ENCODE measurements around the gene RDH13. TPM values are rescaled to one million over a fixed set of nuclear protein-coding genes. Genes with fewer than 3 reads are reported as not detected.

RDH13 gene
- total and polyA plus RNA-seq, 2 of the 8 experiments (the other 6 are each of a cell fraction or from before 2014, with no cell fraction given): 15.9 to 31.5 TPM

DNA sequence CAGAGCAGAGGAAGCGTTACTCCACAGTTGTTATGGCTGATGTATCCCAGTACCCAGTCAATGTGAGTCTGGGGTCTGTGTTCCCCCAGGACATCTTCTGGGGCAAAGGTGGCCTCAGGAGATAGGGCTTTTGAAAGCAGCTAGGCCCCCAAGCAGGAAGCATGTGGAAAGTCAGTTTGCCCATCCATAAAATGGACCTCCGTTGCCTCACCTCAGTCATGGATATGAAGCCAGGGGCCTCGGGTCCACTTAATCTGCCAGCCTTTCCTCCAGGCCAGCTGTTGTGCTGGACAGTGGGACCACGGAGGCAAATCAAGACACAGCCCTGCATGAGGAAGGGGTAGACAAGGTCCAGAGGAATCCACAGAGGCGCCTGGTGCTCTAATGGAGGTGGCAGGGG is 16.0 kb upstream of the RDH13 start (continued):
- TF ChIP-seq, protein P1, sequence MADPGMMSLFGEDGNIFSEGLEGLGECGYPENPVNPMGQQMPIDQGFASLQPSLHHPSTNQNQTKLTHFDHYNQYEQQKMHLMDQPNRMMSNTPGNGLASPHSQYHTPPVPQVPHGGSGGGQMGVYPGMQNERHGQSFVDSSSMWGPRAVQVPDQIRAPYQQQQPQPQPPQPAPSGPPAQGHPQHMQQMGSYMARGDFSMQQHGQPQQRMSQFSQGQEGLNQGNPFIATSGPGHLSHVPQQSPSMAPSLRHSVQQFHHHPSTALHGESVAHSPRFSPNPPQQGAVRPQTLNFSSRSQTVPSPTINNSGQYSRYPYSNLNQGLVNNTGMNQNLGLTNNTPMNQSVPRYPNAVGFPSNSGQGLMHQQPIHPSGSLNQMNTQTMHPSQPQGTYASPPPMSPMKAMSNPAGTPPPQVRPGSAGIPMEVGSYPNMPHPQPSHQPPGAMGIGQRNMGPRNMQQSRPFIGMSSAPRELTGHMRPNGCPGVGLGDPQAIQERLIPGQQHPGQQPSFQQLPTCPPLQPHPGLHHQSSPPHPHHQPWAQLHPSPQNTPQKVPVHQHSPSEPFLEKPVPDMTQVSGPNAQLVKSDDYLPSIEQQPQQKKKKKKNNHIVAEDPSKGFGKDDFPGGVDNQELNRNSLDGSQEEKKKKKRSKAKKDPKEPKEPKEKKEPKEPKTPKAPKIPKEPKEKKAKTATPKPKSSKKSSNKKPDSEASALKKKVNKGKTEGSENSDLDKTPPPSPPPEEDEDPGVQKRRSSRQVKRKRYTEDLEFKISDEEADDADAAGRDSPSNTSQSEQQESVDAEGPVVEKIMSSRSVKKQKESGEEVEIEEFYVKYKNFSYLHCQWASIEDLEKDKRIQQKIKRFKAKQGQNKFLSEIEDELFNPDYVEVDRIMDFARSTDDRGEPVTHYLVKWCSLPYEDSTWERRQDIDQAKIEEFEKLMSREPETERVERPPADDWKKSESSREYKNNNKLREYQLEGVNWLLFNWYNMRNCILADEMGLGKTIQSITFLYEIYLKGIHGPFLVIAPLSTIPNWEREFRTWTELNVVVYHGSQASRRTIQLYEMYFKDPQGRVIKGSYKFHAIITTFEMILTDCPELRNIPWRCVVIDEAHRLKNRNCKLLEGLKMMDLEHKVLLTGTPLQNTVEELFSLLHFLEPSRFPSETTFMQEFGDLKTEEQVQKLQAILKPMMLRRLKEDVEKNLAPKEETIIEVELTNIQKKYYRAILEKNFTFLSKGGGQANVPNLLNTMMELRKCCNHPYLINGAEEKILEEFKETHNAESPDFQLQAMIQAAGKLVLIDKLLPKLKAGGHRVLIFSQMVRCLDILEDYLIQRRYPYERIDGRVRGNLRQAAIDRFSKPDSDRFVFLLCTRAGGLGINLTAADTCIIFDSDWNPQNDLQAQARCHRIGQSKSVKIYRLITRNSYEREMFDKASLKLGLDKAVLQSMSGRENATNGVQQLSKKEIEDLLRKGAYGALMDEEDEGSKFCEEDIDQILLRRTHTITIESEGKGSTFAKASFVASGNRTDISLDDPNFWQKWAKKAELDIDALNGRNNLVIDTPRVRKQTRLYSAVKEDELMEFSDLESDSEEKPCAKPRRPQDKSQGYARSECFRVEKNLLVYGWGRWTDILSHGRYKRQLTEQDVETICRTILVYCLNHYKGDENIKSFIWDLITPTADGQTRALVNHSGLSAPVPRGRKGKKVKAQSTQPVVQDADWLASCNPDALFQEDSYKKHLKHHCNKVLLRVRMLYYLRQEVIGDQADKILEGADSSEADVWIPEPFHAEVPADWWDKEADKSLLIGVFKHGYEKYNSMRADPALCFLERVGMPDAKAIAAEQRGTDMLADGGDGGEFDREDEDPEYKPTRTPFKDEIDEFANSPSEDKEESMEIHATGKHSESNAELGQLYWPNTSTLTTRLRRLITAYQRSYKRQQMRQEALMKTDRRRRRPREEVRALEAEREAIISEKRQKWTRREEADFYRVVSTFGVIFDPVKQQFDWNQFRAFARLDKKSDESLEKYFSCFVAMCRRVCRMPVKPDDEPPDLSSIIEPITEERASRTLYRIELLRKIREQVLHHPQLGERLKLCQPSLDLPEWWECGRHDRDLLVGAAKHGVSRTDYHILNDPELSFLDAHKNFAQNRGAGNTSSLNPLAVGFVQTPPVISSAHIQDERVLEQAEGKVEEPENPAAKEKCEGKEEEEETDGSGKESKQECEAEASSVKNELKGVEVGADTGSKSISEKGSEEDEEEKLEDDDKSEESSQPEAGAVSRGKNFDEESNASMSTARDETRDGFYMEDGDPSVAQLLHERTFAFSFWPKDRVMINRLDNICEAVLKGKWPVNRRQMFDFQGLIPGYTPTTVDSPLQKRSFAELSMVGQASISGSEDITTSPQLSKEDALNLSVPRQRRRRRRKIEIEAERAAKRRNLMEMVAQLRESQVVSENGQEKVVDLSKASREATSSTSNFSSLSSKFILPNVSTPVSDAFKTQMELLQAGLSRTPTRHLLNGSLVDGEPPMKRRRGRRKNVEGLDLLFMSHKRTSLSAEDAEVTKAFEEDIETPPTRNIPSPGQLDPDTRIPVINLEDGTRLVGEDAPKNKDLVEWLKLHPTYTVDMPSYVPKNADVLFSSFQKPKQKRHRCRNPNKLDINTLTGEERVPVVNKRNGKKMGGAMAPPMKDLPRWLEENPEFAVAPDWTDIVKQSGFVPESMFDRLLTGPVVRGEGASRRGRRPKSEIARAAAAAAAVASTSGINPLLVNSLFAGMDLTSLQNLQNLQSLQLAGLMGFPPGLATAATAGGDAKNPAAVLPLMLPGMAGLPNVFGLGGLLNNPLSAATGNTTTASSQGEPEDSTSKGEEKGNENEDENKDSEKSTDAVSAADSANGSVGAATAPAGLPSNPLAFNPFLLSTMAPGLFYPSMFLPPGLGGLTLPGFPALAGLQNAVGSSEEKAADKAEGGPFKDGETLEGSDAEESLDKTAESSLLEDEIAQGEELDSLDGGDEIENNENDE (IDR thresholded peaks at IDR 0.05; ENCODE audit: insufficient replicate concordance, low read length): no peak
- TF ChIP-seq NRF1 (IDR thresholded peaks at IDR 0.05; ENCODE audit: low read depth, low read length) (no peak), E2F6 (IDR thresholded peaks at IDR 0.05) (no peak), RBBP5 (IDR thresholded peaks at IDR 0.05; ENCODE audit: borderline replicate concordance, low read depth, low read length) (no peak)
